Adrenal gland (tissue), 5 donors: Measurements from ENCODE around the gene SETBP1.

Experiments
- CTCF ChIP-seq, 6 experiments: fragments of 450-650 bp in 4 of 6; fragments of 200-600 bp in 2 of 6; sonication (generic) in 1 of 6; IDR thresholded peaks; 1 replicate in 5 of 6; 2 replicates in 1 of 6; pipeline versions ENCODE4 v1.5.1 to v1.8.0; 2016 to 2021; ENCODE audit warnings: antibody characterized with exemption in 6 of 6, mild to moderate bottlenecking in 2 of 6, moderate library complexity in 1 of 6
- POLR2A ChIP-seq, 2 donors: fragments of 450-650 bp; IDR thresholded peaks; one replicate each; pipeline ENCODE4 v1.6.1; 2017; ENCODE audit warnings: antibody characterized with exemption in 2 of 2, mild to moderate bottlenecking in 2 of 2, moderate library complexity in 1 of 2
- donor health status: DM: no; HTN: no; CAD: no.

DNA sequence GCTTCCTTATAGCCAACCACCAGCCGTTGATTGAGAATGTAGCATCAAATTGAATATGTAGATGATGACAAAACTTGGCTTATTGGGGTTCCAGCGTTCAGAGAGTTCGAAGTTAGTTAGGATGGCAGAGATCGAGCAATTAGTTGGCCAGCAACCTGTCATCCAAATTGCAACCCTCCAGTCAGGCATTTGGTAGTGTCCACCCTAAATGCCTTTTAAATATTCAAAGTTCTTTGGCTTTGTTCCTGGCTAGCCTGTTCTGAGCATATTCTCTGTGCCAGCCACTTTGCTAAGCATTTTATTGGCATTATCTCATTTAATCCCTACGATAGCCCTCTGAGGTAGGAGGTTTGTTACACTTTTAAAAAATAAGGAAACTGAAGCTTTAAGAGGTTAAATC is 342.8 kb downstream of the SETBP1 start:
- TF ChIP-seq POLR2A (IDR thresholded peaks at IDR 0.05), result no peak
- no peak for TF ChIP-seq CTCF (IDR thresholded peaks at IDR 0.05)
